HS-27A (cell line): ENCODE results near the gene SIPA1L3.

ENCODE experiments used
- DNase-seq: peaks from one replicate; pipeline ENCODE4 v3.0.0-alpha.2; 2012; ENCODE audit warnings: low read depth, missing footprints

The SIPA1L3 gene

GRCh38 chr19:38234615-38235014, 327.6 kb downstream of the SIPA1L3 start:
- DNase-seq = no peak

- no peak for DNase-seq
Measured at GRCh38 chr19:38239816-38240215, 332.8 kb downstream of the SIPA1L3 start.

GRCh38 chr19:38243279-38243673, 336.3 kb downstream of the SIPA1L3 start:
- no peak for DNase-seq

GRCh38 chr19:38245826-38246498, 339.0 kb downstream of the SIPA1L3 start:
- no peak for DNase-seq

DNA sequence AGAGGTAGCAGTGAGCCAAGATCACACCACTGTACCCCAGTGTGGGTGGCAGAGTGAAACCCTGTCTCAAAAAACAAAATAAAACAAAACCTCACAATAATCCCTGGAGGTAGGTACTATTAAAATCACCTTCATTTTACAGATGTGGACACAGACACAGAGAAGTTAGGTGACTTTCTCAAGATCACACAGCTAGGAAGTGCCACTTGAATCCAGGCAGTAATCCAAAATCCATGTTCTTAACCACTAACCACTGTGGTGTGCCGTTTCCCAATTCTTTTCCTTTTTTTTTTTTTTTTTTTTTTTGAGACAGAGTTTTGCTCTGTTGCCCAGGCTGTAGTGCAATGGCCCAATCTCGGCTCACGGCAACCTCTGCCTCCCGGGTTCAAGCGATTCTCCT, 340.1 kb downstream of the SIPA1L3 start:
- DNase-seq = no peak

GRCh38 chr19:38247734-38248268, 340.8 kb downstream of the SIPA1L3 start:
- no peak for DNase-seq

- no peak for DNase-seq
Measured at GRCh38 chr19:38248421-38248820, 341.4 kb downstream of the SIPA1L3 start.

DNA sequence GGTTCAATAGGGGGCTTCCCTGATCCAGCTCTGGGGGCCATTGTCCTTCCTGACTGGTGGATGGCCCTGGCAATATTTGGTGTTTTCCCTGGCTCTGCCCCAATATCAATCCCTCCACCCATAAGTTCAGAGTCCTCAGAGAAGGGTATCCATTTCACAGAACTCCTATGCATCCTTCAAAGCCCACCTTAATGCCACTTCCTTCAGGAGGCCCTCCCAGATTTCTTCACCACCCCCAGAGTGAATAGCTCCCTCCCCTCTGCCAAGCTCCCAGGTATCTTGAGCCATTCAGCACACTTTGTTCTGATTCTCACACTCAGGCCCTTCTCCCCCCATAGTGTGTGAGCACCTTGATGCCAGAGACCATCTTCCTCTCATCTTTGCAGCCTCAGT, 343.4 kb downstream of the SIPA1L3 start:
- no peak for DNase-seq

DNA sequence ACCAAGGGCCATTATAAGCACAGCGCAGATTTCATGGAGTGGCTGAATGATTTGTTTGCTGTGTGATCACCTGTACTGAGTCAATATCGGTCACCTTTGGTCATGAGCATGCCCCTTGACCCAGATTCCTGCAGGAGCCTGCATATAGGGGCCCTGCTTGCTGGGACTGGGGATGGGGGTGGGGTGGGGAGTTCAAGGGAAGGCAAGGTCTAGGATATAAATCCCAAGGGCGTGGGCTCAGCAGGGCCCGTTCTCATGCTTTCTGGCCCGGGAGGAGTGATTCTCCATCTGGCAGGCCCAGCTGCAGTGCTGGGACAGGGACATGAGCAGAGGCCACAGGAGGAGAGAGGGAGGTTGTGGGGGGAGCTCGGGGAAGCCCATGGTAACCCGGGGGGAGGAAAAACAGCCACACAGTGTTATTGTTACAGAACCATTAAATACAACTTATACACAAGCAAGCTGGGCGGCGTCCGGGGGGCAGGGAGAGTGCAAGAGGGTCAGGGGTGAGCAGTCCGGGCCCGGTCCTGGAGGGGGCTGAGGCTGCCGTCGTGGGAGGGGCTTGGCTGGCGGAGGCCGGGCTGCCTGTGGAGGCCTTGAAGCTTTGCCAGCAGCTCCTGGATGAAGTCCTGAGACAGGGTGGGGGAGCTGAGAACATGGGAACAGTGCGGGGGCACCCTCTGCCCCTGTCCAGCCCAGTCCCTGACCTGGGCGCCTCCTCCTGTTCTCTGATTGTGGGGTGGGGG, 344.0 kb downstream of the SIPA1L3 start:
- no peak for DNase-seq

- DNase-seq = no peak
Measured at GRCh38 chr19:38251564-38252051, 344.6 kb downstream of the SIPA1L3 start.

GRCh38 chr19:38252385-38252784, 345.4 kb downstream of the SIPA1L3 start:
- DNase-seq = no peak

GRCh38 chr19:38252941-38253691, 346.1 kb downstream of the SIPA1L3 start:
- no peak for DNase-seq

- no peak for DNase-seq
Measured at GRCh38 chr19:38253788-38254187, 346.8 kb downstream of the SIPA1L3 start.

- no peak for DNase-seq
Measured at GRCh38 chr19:38255383-38256014, 348.5 kb downstream of the SIPA1L3 start.
